ENCODE results near the gene COX5A. TPM values are rescaled to one million over a fixed set of nuclear protein-coding genes. Genes with fewer than 3 reads are reported as not detected.

Gene COX5A
- total RNA-seq (2012; rRNA removed) (24.7 and 39.8 TPM in 2 replicates), polyA plus RNA-seq (2012; rRNA removed) (135 and 141 TPM in 2 replicates), Bru-seq, nascent RNA (percentile 61 among the genes with signal in this experiment), BruChase-seq, experiment 1, labeled RNA remaining after a 6-hour chase (percentile 66 among the genes with signal in this experiment), BruChase-seq, experiment 2, labeled RNA remaining after a 2-hour chase (percentile 54 among the genes with signal in this experiment)
- polyA plus RNA-seq (2012; cell fraction: cytosol; rRNA removed), result 167 and 235 TPM in 2 replicates
- 76.5 and 78.8 TPM in 2 replicates for polyA plus RNA-seq (2012; cell fraction: nucleus; rRNA removed; ENCODE audit: low replicate concordance)
- long read RNA-seq, transcript COX5A-201 (5 exons, 1,268 nt), result major isoform, 51 of 82 reads
- long read RNA-seq, partial matches to known transcripts, result 22 of 82 reads
- long read RNA-seq, other reads (novel, unspliced or antisense), result 3 of 82 reads

- Histone ChIP-seq H3K9ac (ENCODE audit: low read depth, low read length) (peak within 1 kb of the TSS; percentile 72), H4K91ac (ENCODE audit: insufficient read depth, low read depth, low read length) (peak within 1 kb of the TSS; percentile 17; the same call in 1 of the 2 replicates), H3K4me2 (ENCODE audit: low read depth, low read length) (peak within 1 kb of the TSS; percentile 99), H2AK5ac (ENCODE audit: low read depth, low read length) (peak within 1 kb of the TSS; percentile 35), H2BK15ac (ENCODE audit: low read depth, low read length) (no peak within 1 kb of the TSS), H2BK20ac (ENCODE audit: low read depth, low read length) (no peak within 1 kb of the TSS), H3K79me1 (ENCODE audit: low read depth in 1 of 2, low read length in 2 of 2) (peaks cover 2 to 33% of the 10 kb centered on the region in 2 experiments; a peak in 3 of 4 replicates), H3K4me1 (ENCODE audit: control insufficient read depth, insufficient read depth, low read length) (no peaks in the 10 kb centered on the region), H3K56ac (ENCODE audit: extremely low read depth, insufficient read depth, low read length) (peak within 1 kb of the TSS; percentile 60), H3K14ac (replicated peaks; ENCODE audit: low read depth, low read length) (peak within 1 kb of the TSS; percentile 21), H3K18ac (ENCODE audit: low read depth, low read length) (no peak within 1 kb of the TSS; the same call in 1 of the 2 replicates), H2BK5ac (ENCODE audit: low read depth, low read length, poor library complexity, severe bottlenecking) (peak within 1 kb of the TSS; percentile 31), H3K23ac (ENCODE audit: low read depth, low read length) (peak within 1 kb of the TSS; percentile 48; the same call in 1 of the 2 replicates), H4K8ac (ENCODE audit: low read depth in 2 of 2, low read length in 2 of 2) (peak within 1 kb of the TSS; percentile 89 to 99), H3K4ac (ENCODE audit: low read depth, low read length) (peak within 1 kb of the TSS; percentile 69), H3K27ac (ENCODE audit: insufficient read depth, low read length) (peak within 1 kb of the TSS; percentile 56), H2BK120ac (ENCODE audit: low read depth, low read length) (no peak within 1 kb of the TSS), H3K27me3 (ENCODE audit: control insufficient read depth, insufficient read depth, low read length) (peaks cover 8% of the 10 kb centered on the region), H4K5ac (ENCODE audit: low read depth, low read length) (peak within 1 kb of the TSS; percentile 42), H2AFZ (replicated peaks; ENCODE audit: low read length, poor library complexity) (peak within 1 kb of the TSS; percentile 93), H3K4me3 (ENCODE audit: insufficient read depth, low read depth, low read length) (peak within 1 kb of the TSS; percentile 89), H4K20me1 (ENCODE audit: insufficient read depth, low read length) (peaks cover 6% of the 10 kb centered on the region; the same call in 1 of the 2 replicates), H3K9me1 (ENCODE audit: insufficient read depth, low read length) (peaks cover 7% of the 10 kb centered on the region; the same call in 1 of the 2 replicates), H3K36me3 (ENCODE audit: control insufficient read depth, insufficient read depth, low read length) (no peaks in the 10 kb centered on the region), H2AK9ac (replicated peaks; ENCODE audit: low read depth, low read length, poor library complexity) (peak within 1 kb of the TSS; percentile 97), H3K9me3 (ENCODE audit: control insufficient read depth, insufficient read depth, low read length) (no peaks in the 10 kb centered on the region)
- DNase-seq (peak; percentile 96), ATAC-seq (ENCODE audit: low read depth) (peak; percentile 99)
- intact Hi-C loops (cut with micrococcal nuclease), result no loop called here
- in situ Hi-C loops (cut with MboI; ENCODE audit: low sequenced_read_pairs), result no loop called here
- ChIA-PET CTCF (interaction anchor here (1.4 to 1.6 kb wide), 2 partner anchors 17 to 36 kb away, joined by 3 read pairs; no protein-coding TSS in a partner anchor), POLR2A (ENCODE audit: unreplicated experiment) (interaction anchor here (1.1 kb wide), 1 partner anchor 65 kb away, joined by 4 read pairs; the partner anchor contains the start of gene SCAMP2)
- dilution Hi-C loops (cut with HindIII; ENCODE audit: low sequenced_read_pairs, unreplicated experiment), result no loop called here
- 0% methylated on average over 32 of the region's 85 CpGs; no CpG with 5 or more reads in 1 of the 2 experiments for WGBS, 2 experiments (ENCODE audit: extremely low coverage in 2 of 2, insufficient read length in 1 of 2)
- BruUV-seq (replicated peaks), result no TSS peak
- TF ChIP-seq SMC3 (IDR thresholded peaks at IDR 0.05; ENCODE audit: low read depth, low read length) (no peak), CEBPB (IDR thresholded peaks at IDR 0.05; ENCODE audit: low read depth, low read length) (no peak), CHD1 (IDR thresholded peaks at IDR 0.05; ENCODE audit: low read depth, low read length) (0 out of 2 replicates have a peak, but pooled peaks have one; percentile 59), MXI1 (IDR thresholded peaks at IDR 0.05; ENCODE audit: borderline replicate concordance, low read depth, low read length) (peak; percentile 62; the same call in 1 of the 2 replicates), USF2 (IDR thresholded peaks at IDR 0.05; ENCODE audit: low read depth, low read length) (peak; percentile 95), FOS (IDR thresholded peaks at IDR 0.05; ENCODE audit: low read depth, low read length) (no peak), RCOR1 (IDR thresholded peaks at IDR 0.05; ENCODE audit: insufficient replicate concordance, low read length) (no peak), NFE2L2 (IDR thresholded peaks at IDR 0.05; ENCODE audit: low read depth, low read length) (0 out of 2 replicates have a peak, but pooled peaks have one; percentile 4), MAFK (IDR thresholded peaks at IDR 0.05; ENCODE audit: low read depth, low read length) (no peak), POLR2A (IDR thresholded peaks at IDR 0.05; ENCODE audit: low read depth, low read length) (peak; percentile 91), RFX5 (IDR thresholded peaks at IDR 0.05; ENCODE audit: low read depth, low read length) (no peak), MAZ (IDR thresholded peaks at IDR 0.05; ENCODE audit: borderline replicate concordance, low read depth, low read length) (peak; percentile 98), RAD21 (IDR thresholded peaks at IDR 0.05; ENCODE audit: low read length) (no peak)
- TF ChIP-seq, protein P1, sequence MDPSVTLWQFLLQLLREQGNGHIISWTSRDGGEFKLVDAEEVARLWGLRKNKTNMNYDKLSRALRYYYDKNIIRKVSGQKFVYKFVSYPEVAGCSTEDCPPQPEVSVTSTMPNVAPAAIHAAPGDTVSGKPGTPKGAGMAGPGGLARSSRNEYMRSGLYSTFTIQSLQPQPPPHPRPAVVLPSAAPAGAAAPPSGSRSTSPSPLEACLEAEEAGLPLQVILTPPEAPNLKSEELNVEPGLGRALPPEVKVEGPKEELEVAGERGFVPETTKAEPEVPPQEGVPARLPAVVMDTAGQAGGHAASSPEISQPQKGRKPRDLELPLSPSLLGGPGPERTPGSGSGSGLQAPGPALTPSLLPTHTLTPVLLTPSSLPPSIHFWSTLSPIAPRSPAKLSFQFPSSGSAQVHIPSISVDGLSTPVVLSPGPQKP (IDR thresholded peaks at IDR 0.05; ENCODE audit: borderline replicate concordance, low read depth, low read length), result no peak
Observed at GRCh38 chr15:74937590-74938371, at the start of gene COX5A. TSS of gene COX5A (minus strand) at chr15:74938073. CDS start at chr15:74938014, 59 bp downstream.
